Measurements from ENCODE around the gene S100PBP. TPM values are rescaled to one million over a fixed set of nuclear protein-coding genes. Genes with fewer than 3 reads are reported as not detected.

S100PBP gene
- total RNA-seq, 1 donor = 46.6 TPM

- no peak for TF ChIP-seq CTCF (IDR thresholded peaks at IDR 0.05; ENCODE audit: insufficient read depth, low read depth, low read length)
Measured at GRCh38 chr1:32828341-32828740, 10.9 kb downstream of the S100PBP start.

GRCh38 chr1:32830092-32830852 lies 12.8 kb downstream of the S100PBP start:
- H3K4me3 ChIP-seq (ENCODE audit: low read depth, low read length) = no peak overlapping the region
- no peak for DNase-seq (ENCODE audit: low read depth)
- TF ChIP-seq CTCF (IDR thresholded peaks at IDR 0.05; ENCODE audit: insufficient read depth, low read depth, low read length) = no peak

More at GRCh38 chr1:32828341-32828740, 10.9 kb downstream of the S100PBP start:
- no peak overlapping the region for H3K4me3 ChIP-seq (ENCODE audit: low read depth, low read length)
- peak; percentile 16 for DNase-seq (ENCODE audit: low read depth)

GRCh38 chr1:32831878-32832277 lies 14.4 kb downstream of the S100PBP start:
- no peak for DNase-seq (ENCODE audit: low read depth)
- H3K4me3 ChIP-seq (ENCODE audit: low read depth, low read length) = no peak overlapping the region
- TF ChIP-seq CTCF (IDR thresholded peaks at IDR 0.05; ENCODE audit: insufficient read depth, low read depth, low read length) = no peak

GRCh38 chr1:32848354-32849063 lies 31.1 kb downstream of the S100PBP start:
- no peak overlapping the region for H3K4me3 ChIP-seq (ENCODE audit: low read depth, low read length)
- no peak for TF ChIP-seq CTCF (IDR thresholded peaks at IDR 0.05; ENCODE audit: insufficient read depth, low read depth, low read length)
- DNase-seq (ENCODE audit: low read depth) = no peak

GRCh38 chr1:32855861-32856617 lies 38.6 kb downstream of the S100PBP start:
- no peak for TF ChIP-seq CTCF (IDR thresholded peaks at IDR 0.05; ENCODE audit: insufficient read depth, low read depth, low read length)
- H3K4me3 ChIP-seq (ENCODE audit: low read depth, low read length) = no peak overlapping the region

GRCh38 chr1:32858136-32858535 lies 40.7 kb downstream of the S100PBP start:
- DNase-seq (ENCODE audit: low read depth) = no peak
- H3K4me3 ChIP-seq (ENCODE audit: low read depth, low read length) = no peak overlapping the region
- TF ChIP-seq CTCF (IDR thresholded peaks at IDR 0.05; ENCODE audit: insufficient read depth, low read depth, low read length) = no peak

More at GRCh38 chr1:32855861-32856617, 38.6 kb downstream of the S100PBP start:
- DNase-seq (ENCODE audit: low read depth) = no peak
